Measurements from ENCODE around the gene LCLAT1. TPM values are rescaled to one million over a fixed set of nuclear protein-coding genes. Genes with fewer than 3 reads are reported as not detected.

The LCLAT1 gene
- total RNA-seq, 1 donor from 2014 or later, result 41.0 TPM

DNA sequence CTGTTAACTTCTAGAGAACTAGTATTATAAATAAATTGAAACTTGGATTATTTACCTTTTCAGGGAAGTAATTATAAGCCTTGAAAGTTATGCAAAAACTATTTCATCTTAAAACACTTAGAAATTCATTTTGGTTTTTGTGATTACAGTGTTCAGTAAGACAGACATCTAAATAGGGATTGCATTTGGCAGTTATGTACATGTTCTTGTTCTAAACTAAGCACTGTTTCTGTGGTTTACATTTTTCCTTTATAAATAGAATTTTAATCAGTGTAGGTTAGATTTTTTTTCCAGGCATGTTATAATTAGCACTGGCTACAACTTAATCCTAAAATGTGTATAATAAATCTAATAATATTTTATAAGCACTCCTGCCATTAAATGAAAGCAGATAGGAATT is 35.0 kb downstream of the LCLAT1 start:
- intact Hi-C loops (cut with micrococcal nuclease), result no loop called here
- Histone ChIP-seq H3K4me1 (peaks cover 70% of the 10 kb centered on the region), H3K4me3 (no peak overlapping the region), H3K27ac (replicated peaks) (peak overlapping the region; percentile 57), H3K9me3 (replicated peaks) (no peaks in the 10 kb centered on the region), H3K27me3 (ENCODE audit: low read depth) (no peaks in the 10 kb centered on the region), H3K36me3 (no peaks in the 10 kb centered on the region)
- no peak for DNase-seq
- TF ChIP-seq, protein P1, sequence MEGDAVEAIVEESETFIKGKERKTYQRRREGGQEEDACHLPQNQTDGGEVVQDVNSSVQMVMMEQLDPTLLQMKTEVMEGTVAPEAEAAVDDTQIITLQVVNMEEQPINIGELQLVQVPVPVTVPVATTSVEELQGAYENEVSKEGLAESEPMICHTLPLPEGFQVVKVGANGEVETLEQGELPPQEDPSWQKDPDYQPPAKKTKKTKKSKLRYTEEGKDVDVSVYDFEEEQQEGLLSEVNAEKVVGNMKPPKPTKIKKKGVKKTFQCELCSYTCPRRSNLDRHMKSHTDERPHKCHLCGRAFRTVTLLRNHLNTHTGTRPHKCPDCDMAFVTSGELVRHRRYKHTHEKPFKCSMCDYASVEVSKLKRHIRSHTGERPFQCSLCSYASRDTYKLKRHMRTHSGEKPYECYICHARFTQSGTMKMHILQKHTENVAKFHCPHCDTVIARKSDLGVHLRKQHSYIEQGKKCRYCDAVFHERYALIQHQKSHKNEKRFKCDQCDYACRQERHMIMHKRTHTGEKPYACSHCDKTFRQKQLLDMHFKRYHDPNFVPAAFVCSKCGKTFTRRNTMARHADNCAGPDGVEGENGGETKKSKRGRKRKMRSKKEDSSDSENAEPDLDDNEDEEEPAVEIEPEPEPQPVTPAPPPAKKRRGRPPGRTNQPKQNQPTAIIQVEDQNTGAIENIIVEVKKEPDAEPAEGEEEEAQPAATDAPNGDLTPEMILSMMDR (IDR thresholded peaks at IDR 0.05; ENCODE audit: borderline replicate concordance), result no peak

DNA sequence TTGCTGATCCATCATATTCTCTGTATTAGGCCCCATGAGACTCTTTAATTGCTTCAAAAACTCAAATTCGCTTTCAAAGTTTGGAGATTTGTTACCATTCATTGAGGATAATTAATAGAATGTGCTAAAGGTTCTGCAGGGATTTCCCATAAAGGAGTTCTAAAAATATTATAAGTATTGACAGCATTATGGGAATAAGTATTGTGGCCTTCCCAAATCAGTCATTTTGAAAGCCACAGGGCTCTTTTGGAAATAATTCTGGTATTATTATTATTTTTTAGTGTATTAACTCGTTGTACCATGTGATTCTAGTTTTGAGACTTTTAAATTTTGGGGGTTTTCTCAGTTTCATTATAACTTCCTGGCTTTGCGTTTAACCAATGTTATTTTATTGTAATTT is 37.1 kb downstream of the LCLAT1 start:
- no peak for DNase-seq
- peaks cover 76% of the 10 kb centered on the region for H3K4me1 ChIP-seq
- intact Hi-C loops (cut with micrococcal nuclease), result no loop called here
- TF ChIP-seq, protein P1 (IDR thresholded peaks at IDR 0.05; ENCODE audit: borderline replicate concordance), result no peak
- H3K27me3 ChIP-seq (ENCODE audit: low read depth), result no peaks in the 10 kb centered on the region
- H3K27ac ChIP-seq (replicated peaks), result peak overlapping the region; percentile 22
- no peak overlapping the region for H3K4me3 ChIP-seq
- no peaks in the 10 kb centered on the region for H3K36me3 ChIP-seq
- no peaks in the 10 kb centered on the region for H3K9me3 ChIP-seq (replicated peaks)

DNA sequence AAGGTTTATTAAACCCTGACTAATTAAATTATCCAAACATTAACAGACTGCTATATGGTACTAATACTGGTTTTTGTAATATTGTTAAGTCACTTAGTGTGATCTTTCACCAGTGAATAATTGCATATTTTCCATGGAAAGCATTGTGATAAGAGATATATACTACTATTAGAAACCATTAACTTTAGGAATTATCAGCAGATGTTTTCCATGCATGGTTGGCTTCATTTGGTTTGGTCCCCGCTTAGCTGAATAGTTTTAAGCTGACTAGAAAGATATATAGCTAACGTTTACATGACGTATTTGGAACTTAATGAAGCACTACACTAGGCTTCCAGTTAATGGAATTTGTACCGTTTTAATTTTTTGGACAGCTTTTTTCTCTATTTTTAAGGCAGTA is 37.9 kb downstream of the LCLAT1 start:
- Histone ChIP-seq H3K4me1 (peaks cover 76% of the 10 kb centered on the region), H3K27ac (replicated peaks) (no peak overlapping the region), H3K4me3 (no peak overlapping the region), H3K27me3 (ENCODE audit: low read depth) (no peaks in the 10 kb centered on the region), H3K9me3 (replicated peaks) (no peaks in the 10 kb centered on the region), H3K36me3 (no peaks in the 10 kb centered on the region)
- no peak for DNase-seq
- intact Hi-C loops (cut with micrococcal nuclease), result no loop called here
- TF ChIP-seq, protein P1 (IDR thresholded peaks at IDR 0.05; ENCODE audit: borderline replicate concordance), result no peak

DNA sequence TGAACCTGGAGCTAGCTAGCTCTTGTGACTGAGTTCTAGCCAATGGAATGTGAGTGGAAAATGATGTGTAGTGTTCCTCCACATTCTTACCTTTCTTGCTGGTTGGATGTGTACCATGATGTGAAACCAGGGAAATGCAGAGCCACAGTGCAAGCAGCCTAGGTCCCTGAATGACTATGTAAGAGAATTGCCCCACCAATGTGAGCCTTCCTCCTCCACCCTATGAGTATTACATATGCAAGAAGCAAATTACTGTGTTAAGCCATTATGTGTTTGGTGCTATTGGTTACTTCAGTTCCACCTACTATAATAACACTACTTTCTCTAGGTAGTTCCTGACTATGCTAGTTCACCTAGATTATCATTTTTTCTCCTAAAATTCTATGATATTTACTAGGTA is 39.6 kb downstream of the LCLAT1 start:
- no peaks in the 10 kb centered on the region for H3K36me3 ChIP-seq
- peaks cover 75% of the 10 kb centered on the region for H3K4me1 ChIP-seq
- TF ChIP-seq, protein P1 (IDR thresholded peaks at IDR 0.05; ENCODE audit: borderline replicate concordance), result no peak
- no peaks in the 10 kb centered on the region for H3K27me3 ChIP-seq (ENCODE audit: low read depth)
- intact Hi-C loops (cut with micrococcal nuclease), result no loop called here
- no peak for DNase-seq
- H3K4me3 ChIP-seq, result no peak overlapping the region
- H3K27ac ChIP-seq (replicated peaks), result no peak overlapping the region
- H3K9me3 ChIP-seq (replicated peaks), result no peaks in the 10 kb centered on the region

DNA sequence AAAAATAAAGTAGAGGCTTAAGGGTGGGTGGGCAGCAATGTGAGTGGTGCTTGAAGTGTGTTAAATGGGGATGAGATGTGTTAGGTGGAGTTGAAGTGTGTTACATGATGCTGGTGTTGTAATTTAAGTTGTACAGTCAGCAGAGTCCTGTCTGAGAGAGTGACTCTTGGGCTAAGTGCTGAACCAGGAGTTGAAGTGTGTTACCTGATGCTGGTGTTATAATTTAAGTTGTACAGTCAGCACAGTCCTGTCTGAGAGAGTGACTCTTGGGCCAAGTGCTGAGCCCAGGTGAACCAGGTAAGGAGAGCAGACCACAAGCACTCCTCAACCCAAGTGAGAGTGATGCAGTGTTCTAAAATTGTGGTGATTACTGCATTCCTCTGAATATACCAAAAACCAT is 40.6 kb downstream of the LCLAT1 start:
- DNase-seq, result no peak
- no peak overlapping the region for H3K4me3 ChIP-seq
- no peaks in the 10 kb centered on the region for H3K9me3 ChIP-seq (replicated peaks)
- H3K4me1 ChIP-seq, result peaks cover 75% of the 10 kb centered on the region
- no peak overlapping the region for H3K27ac ChIP-seq (replicated peaks)
- no peaks in the 10 kb centered on the region for H3K36me3 ChIP-seq
- TF ChIP-seq, protein P1 (IDR thresholded peaks at IDR 0.05; ENCODE audit: borderline replicate concordance), result no peak
- no peaks in the 10 kb centered on the region for H3K27me3 ChIP-seq (ENCODE audit: low read depth)
- intact Hi-C loops (cut with micrococcal nuclease), result no loop called here

Measured in left ventricle myocardium inferior (tissue), 1 donor.